ENCODE data around the gene CRX.
"Not testable (repeated sequence)": the region's sequence is repeated elsewhere in the genome, so short reads cannot be mapped to it uniquely, and the experiment has no call there.

The CRX gene

DNA sequence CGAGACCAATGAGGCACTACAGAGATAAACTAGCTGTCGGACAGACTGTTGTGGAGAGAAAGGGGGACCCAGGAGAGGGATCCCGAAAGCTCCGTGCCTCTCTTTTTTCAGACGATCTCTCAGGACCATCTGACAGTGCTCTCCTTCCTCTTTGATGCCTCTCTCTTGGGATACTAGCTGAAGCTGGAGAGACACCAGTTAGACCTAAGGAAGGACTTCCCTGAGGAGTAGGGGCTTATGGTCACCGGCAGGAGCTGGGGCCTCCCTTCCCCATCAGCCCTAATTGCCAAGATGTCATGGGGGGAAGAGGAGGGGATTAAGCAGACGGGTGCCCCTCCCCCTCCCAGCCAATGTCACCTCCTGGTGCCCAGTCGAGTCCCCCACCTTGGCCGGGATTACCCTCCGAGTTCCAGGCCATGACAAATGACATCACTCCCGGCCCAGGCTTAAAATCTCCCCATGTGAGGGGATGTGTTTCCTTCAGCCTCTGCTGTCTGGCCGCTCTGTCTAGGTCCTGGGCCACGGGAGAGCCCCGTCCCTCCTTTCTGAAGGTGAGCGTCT, at the start of gene CRX:
Gene CRX, plus strand, starts transcription at position 478 of the 561 bp plus-strand sequence. CDS start 12,507 bp downstream, outside the sequence.
- TF ChIP-seq GATA1 (IDR thresholded peaks at IDR 0.05; ENCODE audit: low read depth, low read length) (no peak), POLR2A (IDR thresholded peaks at IDR 0.05; ENCODE audit: low read length) (no peak)
- DNase-seq: no peak

DNA sequence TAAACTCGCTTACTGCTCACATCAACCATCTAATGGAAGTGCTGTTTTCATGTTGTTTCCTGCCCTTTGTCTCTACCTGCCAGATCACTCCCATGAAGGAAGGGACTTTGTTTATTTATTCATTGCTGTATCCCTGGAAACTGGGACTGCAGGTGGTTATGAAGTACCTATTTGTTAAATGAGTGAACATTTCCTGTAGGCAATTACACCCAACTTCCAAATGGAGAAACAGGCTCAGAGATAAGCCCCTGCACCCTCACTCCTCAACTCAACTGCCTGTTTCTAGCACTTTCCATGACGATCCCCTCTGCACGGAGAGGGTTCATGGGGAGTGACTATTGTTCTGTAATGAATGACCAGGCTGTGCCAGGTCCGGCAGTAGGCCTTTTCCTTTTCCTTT, 45.2 kb upstream of the CRX start:
- TF ChIP-seq GATA1 (IDR thresholded peaks at IDR 0.05; ENCODE audit: low read depth, low read length) (no peak), POLR2A (IDR thresholded peaks at IDR 0.05; ENCODE audit: low read length) (no peak)

DNA sequence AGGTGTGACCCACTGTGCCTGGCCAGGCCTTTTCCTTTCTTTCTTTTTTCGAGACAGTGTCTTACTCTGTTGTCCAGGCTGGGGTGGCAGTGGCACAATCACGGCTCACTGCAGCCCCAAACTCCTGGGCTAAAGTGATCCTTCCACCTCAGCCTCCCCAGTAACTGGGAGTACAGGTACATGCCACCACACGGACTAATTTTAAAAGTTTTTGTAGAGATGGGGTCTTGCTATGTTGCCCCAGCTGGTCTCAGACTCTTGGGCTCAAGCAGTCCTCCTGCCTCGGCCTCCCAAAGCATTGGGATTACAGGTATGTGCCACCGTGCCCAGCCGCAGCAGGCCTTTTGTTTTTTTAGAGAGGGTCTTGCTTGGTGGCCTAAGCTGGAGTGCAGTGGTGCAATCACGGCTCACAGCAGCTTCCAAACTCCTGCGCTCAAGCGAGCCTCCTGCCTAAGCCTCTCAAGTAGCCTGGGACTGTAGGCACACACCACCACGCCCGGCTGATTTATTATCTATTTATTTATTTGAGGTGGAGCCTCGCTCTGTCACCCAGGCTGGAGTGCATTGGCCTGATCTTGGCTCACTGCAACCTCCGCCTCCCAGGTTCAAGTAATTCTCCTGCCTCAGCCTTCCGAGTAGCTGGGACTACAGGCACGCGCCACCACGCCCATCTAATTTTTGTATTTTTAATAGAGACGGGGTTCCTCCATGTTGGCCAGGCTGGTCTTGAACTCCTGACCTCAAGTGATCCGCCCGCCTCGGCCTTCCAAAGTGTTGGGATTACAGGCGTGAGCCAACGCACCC, 44.3 kb upstream of the CRX start:
- not testable (repeated sequence) for DNase-seq

More for the DNA sequence above, 45.2 kb upstream of the CRX start:
- DNase-seq: no peak

DNA sequence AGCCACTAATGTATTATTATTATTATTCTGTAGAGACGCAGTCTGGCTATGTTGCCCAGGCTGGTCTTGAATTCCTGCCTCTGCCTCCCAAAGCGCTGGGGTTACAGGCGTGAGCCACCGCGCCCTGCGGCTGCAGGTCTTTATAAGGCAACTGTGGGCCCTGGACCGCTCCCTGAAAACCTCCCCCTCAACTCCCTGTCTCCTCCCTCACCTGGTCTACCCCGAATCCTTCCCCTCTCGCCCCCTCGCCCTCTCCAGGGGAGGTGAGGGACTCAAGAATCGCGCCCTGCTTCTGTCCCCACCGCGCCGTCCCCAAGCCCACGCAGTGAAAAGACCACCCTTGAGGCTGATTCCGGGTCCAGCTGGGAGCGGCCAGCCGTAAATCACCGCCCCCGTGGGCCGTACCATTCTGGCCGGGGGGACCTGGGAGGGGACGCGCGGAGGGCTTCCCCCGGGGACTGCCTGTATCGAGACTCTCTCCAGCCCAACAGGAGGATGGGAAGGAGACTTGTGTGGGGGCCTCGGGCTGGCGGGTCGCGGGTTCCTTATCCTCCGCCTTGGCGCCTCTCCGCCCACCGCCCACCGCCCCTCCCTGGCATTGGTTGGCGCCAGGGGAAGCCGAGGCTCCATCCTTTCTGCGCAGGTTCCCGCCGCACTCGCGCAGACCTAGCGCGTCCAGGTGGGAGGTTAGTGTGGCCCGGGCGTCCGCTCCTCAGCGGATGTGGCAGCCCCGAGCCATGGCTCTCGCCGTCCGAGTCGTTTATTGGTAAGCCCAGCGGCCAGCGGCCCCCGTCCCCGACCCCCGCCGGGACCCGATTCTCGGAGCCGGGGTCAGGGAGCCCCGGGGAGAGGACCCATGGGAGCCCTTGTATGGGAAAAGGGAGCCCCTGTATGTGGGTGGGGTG, 43.4 kb upstream of the CRX start, which contains the start of gene SELENOW:
Gene SELENOW, plus strand, starts transcription at position 655 of the 905 bp plus-strand sequence. Its CDS starts 83 bp downstream, at position 738.
- no peak for TF ChIP-seq GATA1 (IDR thresholded peaks at IDR 0.05; ENCODE audit: low read depth, low read length)
- TF ChIP-seq POLR2A (IDR thresholded peaks at IDR 0.05; ENCODE audit: low read length): peak; percentile 29
- DNase-seq: peak; percentile 73 to 80

DNA sequence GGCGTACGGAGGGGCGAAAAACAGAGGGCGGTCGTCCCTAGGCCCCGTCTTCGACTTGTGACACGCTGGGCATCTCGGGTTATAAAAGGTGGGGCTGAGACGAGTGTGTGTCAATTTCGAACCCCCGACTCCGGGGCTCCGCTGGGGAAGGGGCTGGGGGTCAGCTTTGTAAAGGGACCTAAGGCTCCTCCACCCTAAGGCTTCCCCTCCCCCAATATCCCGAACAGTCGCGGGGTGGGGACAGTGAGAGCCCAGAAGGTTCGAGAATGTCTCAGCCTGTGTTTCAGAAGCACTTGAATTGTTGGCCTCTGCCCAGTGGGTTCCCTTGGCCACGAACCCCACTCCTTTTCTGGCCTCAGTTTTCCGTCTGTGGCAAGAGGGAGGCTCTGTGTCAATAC, 42.8 kb upstream of the CRX start:
- DNase-seq: peak; percentile 13 to 23
- TF ChIP-seq GATA1 (IDR thresholded peaks at IDR 0.05; ENCODE audit: low read depth, low read length) (no peak), POLR2A (IDR thresholded peaks at IDR 0.05; ENCODE audit: low read length) (no peak)

DNA sequence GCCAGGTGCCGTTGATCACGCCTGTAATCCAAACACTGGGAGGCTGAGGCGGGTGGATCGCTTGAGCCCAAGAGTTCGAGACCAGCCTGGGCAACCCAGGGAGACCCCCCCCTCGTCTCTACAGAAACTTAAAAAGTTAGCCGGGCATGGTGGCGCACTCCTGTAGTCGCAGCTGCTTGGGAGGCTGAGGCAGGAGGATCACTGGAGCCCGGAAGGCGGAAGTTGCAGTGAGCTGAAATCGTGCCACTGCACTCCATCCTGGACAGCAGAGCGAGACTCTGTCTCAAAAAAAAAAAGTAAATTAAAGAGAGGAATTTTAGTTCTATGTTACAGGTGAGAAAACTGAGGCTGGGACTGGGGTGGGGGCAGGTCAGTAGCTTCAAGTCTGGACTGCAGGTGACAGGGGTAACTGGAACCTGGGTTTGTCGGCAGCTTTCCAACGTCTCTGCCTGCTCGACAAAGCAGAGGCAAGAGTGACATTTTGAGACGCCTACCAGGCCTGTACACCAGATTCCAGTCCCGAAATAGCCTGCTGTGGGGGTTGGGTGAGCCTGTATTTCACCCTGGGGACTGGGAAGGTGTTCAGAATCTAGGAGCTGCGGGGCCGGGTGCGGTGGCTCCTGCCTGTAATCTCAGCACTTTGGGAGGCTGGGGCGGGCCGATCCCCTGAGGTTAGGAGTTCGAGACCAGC, 42.1 kb upstream of the CRX start:
- DNase-seq: no peak
- TF ChIP-seq GATA1 (IDR thresholded peaks at IDR 0.05; ENCODE audit: low read depth, low read length): no peak
- TF ChIP-seq POLR2A (IDR thresholded peaks at IDR 0.05; ENCODE audit: low read length): no peak

DNA sequence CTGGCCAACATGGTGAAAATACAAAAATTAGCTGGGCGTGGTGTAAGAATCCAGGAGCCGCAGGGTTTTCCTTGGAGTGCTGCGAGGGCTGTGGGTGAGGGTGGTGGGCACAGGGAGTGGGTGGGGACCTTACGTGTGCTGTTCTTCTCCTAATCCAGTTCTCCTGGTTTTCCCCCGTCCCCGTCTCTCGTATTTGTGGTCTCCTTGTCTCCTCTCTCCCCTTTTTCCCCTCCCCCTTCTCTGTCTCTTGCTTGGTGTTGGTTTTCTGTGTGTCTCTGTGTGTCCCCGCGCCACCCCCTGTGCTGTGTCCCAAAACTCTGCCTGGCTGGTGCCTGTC, 41.6 kb upstream of the CRX start:
- DNase-seq: no peak

DNA sequence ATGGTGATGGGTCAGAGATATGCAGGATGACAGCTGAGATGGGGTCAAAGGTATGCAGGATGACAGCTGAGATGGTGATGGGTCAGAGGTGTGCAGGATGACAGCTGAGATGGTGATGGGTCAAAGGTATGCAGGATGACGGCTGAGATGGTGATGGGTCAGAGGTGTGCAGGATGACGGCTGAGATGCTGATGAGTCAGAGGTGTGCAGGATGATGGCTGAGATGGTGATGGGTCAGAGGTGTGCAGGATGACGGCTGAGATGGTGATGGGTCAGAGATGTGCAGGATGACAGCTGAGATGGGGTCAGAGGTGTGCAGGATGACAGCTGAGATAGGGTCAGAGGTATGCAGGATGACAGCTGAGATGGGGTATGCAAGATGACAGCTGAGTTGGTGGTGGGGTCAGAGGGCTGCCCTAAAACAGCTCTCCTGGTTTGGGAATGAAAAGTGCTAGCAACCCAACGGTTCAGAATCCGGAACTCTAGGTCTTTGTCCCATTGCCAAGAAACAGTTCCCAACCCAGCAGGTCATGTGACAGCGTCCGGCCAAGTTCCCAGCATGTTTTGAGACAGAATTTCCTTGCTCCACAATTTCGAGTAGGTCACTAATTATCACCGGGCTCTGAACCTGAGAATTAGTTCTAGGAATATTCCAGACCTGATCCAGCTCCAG, 40.0 kb upstream of the CRX start:
- no peak for DNase-seq
- TF ChIP-seq POLR2A (IDR thresholded peaks at IDR 0.05; ENCODE audit: low read length) (no peak), GATA1 (IDR thresholded peaks at IDR 0.05; ENCODE audit: low read depth, low read length) (no peak)

More for the DNA sequence above, 41.6 kb upstream of the CRX start:
- TF ChIP-seq GATA1 (IDR thresholded peaks at IDR 0.05; ENCODE audit: low read depth, low read length) (no peak), POLR2A (IDR thresholded peaks at IDR 0.05; ENCODE audit: low read length) (no peak)

DNA sequence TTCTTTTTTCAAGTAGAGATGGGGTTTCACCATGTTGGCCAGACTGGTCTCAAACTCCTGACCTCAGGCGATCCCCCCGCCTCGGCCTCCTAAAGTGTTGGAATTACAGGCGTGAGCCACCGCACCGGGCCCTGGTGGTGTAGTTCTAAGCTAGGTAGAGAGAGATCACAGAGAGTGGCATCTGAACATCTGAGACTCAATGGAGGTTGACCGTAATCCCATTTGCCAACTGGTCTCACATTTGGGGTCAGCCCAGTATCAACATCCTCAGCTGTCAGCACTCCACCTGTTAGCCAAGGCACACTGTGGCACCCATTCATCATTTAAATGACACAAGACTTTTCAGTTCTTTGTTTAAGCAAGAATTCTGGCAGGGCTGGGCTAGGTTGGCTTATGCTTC, 35.2 kb upstream of the CRX start:
- DNase-seq: no peak
- no peak for TF ChIP-seq GATA1 (IDR thresholded peaks at IDR 0.05; ENCODE audit: low read depth, low read length)
- no peak for TF ChIP-seq POLR2A (IDR thresholded peaks at IDR 0.05; ENCODE audit: low read length)

DNA sequence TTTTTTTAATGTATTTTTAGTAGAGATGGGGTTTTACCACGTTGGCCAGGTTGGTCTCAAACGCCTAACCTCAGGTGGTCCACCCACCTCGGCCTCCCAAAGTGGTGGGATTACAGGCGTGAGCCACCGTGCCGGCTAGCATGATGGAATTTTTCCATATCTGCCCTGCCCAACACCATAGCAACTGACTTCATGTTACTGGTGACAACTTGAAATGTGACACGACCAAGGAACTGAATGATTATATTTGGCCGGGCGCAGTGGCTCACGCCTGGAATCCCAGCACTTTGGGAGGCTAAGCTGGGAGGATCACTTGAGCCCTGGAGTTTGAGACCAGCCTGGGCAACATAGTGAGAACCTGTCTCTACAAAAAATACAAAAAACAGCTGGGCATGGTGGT, 34.4 kb upstream of the CRX start:
- not testable (repeated sequence) for DNase-seq

DNA sequence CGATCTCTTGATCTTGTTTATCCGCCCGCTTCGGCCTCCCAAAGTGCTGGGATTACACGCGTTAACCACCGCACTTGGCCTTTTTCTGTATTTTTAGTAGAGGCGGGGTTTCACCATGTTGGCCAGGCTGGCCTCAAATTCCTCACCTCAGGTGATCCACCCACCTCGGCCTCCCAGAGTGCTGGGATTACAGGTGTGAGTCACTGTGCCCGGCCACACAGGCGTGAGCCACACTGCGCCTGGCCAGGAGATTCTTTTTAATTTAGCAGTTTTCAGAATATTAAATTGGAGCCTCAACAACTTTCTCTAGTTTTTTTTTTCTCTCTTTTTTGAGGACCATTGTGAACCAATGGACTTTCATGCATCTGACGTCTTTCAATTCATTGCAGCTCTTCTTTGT, 31.9 kb upstream of the CRX start:
- DNase-seq: not testable (repeated sequence)

DNA sequence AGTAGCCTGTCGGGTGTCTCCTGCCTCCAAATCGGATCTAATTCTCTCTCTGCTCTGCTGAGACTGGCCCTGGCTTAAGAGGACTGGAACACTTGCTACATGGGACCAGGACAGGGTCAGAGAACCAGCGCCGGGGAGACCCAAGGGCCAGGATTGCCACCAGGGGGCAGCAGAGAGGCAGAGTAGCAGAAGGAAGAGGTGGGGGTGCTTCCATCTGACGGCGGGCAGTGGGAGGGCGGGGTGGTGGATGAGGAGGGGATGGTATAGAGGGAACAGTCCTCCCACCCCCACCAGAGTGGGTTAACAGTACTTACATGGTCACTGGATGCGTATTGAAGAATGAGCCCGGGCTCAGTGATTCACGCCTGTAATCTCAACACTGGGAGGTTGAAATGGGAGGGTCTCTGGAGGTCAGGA, 31.3 kb upstream of the CRX start:
- TF ChIP-seq GATA1 (IDR thresholded peaks at IDR 0.05; ENCODE audit: low read depth, low read length) (no peak), POLR2A (IDR thresholded peaks at IDR 0.05; ENCODE audit: low read length) (no peak)
- peak; percentile 63 to 79 for DNase-seq

DNA sequence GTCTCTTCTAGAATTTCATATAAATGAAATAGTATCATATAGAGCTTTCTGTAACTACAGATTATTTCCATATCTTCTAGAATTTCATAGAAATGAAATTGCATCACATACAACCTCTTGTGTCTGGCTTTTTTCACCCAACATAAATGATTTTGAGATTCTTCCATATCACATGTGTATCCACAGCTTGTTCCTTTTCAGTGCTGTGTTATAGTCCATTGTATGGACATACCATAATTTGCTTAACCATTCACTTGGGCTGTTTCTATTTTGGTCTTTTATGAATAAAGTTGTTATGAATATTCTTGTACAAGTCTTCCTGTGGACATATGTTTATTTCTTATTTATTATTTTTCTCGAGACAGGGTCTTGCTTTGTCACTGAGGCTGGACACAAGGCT, 29.1 kb upstream of the CRX start:
- no peak for DNase-seq
- TF ChIP-seq GATA1 (IDR thresholded peaks at IDR 0.05; ENCODE audit: low read depth, low read length) (no peak), POLR2A (IDR thresholded peaks at IDR 0.05; ENCODE audit: low read length) (no peak)

All from erythroblast (primary cell).